Measurements from ENCODE around the gene CEP89. TPM values are rescaled to one million over a fixed set of nuclear protein-coding genes. Genes with fewer than 3 reads are reported as not detected.

Gene CEP89
- total RNA-seq, 1 experiment from 2014 or later, result 27.6 TPM

DNA sequence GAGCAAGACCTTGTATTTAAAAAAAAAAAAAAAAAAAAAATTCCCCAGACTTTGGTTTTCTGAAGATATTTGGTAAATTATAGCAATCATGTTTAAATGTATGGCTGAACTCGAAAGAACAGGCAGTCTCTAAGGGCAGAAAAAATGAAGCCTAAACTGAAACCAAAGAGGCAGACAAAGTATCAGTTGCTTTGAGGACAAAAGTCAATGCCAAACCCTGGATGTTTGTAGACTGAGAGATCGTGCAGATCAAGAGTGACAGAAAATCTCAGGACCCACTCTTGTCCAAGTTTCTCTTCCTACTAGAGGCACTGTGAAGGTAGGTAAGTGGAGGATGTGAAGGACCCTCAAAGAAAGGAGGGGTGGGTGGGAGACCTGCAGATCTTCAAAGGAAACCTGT, 91.1 kb downstream of the CEP89 start:
- no peak overlapping the region for H2AFZ ChIP-seq (ENCODE audit: low read depth, low read length, poor library complexity, severe bottlenecking)
- intact Hi-C loops (cut with micrococcal nuclease), result no loop called here
- no peaks in the 10 kb centered on the region for H3K27me3 ChIP-seq (ENCODE audit: insufficient read depth, low read length)
- H3K27ac ChIP-seq (ENCODE audit: low read depth, low read length), result no peak overlapping the region
- POLR2A ChIA-PET, result no interaction called here
- no peaks in the 10 kb centered on the region for H3K9me2 ChIP-seq (ENCODE audit: insufficient read depth)
- H3K4me3 ChIP-seq (replicated peaks in 1 of 2; ENCODE audit: low read depth in 1 of 2, low read length in 2 of 2), result no peak overlapping the region
- TF ChIP-seq SRF (IDR thresholded peaks at IDR 0.05; ENCODE audit: low read depth) (no peak), SP1 (IDR thresholded peaks at IDR 0.05; ENCODE audit: low read depth) (no peak), CBX3 (IDR thresholded peaks at IDR 0.05; ENCODE audit: low read depth) (no peak), SIN3A (IDR thresholded peaks at IDR 0.05; ENCODE audit: low read depth) (no peak), EGR1 (IDR thresholded peaks at IDR 0.05; ENCODE audit: low read depth) (no peak), JUND (IDR thresholded peaks at IDR 0.05) (no peak), EZH2phosphoT487 (IDR thresholded peaks at IDR 0.05; ENCODE audit: borderline replicate concordance) (no peak)
- DNase-seq (ENCODE audit: low read depth, low spot score) (no peak), ATAC-seq (no peak)
- H3K36me3 ChIP-seq (ENCODE audit: control insufficient read depth in 1 of 2, insufficient read depth in 2 of 2, low read length in 2 of 2), result no peaks in the 10 kb centered on the region
- H3K4me2 ChIP-seq (ENCODE audit: low read length), result no peak overlapping the region
- H4K20me1 ChIP-seq (ENCODE audit: insufficient read depth), result no peaks in the 10 kb centered on the region
- RAD21 ChIA-PET (ENCODE audit: low non-redundant PET in 1 of 2, low total read pairs in 2 of 2, uncharacterized antibody in 2 of 2, unreplicated experiment in 2 of 2), result no interaction called here
- BruUV-seq (replicated peaks), result no TSS peak
- no peaks in the 10 kb centered on the region for H3K79me2 ChIP-seq (ENCODE audit: insufficient read depth, low read length)
- no peaks in the 10 kb centered on the region for H3K9me3 ChIP-seq (ENCODE audit: control insufficient read depth in 1 of 2, insufficient read depth in 1 of 2, low read depth in 1 of 2, low read length in 2 of 2)
- no peak overlapping the region for H3K9ac ChIP-seq (ENCODE audit: low read length)
- CTCF ChIA-PET, result no interaction called here
- H3K4me1 ChIP-seq (ENCODE audit: control insufficient read depth in 1 of 2, insufficient read depth in 2 of 2, low read length in 2 of 2), result no peaks in the 10 kb centered on the region

DNA sequence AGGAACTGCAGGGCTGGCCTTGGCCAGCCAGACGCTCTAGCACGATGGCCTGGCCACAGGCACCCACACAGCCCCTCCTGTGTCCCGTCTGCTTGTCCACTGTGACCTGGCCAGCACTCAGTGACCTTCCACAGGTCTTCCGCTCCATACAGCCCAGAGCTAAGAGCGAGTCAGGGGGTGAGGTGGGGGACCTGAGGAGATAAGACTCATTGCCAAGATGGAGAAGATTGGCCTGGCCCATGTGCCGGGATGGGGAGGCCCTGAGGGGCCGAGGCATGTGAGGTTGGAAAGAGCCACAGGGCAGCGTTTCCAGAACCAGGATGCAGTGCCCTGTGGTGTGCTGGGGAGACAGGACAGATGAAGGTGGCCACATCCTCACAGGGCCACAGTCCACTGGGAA, 92.0 kb downstream of the CEP89 start:
- no peak overlapping the region for H3K4me3 ChIP-seq (replicated peaks in 1 of 2; ENCODE audit: low read depth in 1 of 2, low read length in 2 of 2)
- ATAC-seq (no peak), DNase-seq (ENCODE audit: low read depth, low spot score) (no peak)
- RAD21 ChIA-PET (ENCODE audit: low non-redundant PET in 1 of 2, low total read pairs in 2 of 2, uncharacterized antibody in 2 of 2, unreplicated experiment in 2 of 2), result no interaction called here
- H3K9me3 ChIP-seq (ENCODE audit: control insufficient read depth in 1 of 2, insufficient read depth in 1 of 2, low read depth in 1 of 2, low read length in 2 of 2), result no peaks in the 10 kb centered on the region
- CTCF ChIA-PET, result no interaction called here
- no peaks in the 10 kb centered on the region for H3K27me3 ChIP-seq (ENCODE audit: insufficient read depth, low read length)
- no peaks in the 10 kb centered on the region for H3K79me2 ChIP-seq (ENCODE audit: insufficient read depth, low read length)
- no peaks in the 10 kb centered on the region for H3K9me2 ChIP-seq (ENCODE audit: insufficient read depth)
- no peaks in the 10 kb centered on the region for H3K4me1 ChIP-seq (ENCODE audit: control insufficient read depth in 1 of 2, insufficient read depth in 2 of 2, low read length in 2 of 2)
- no peak overlapping the region for H3K9ac ChIP-seq (ENCODE audit: low read length)
- TF ChIP-seq EZH2phosphoT487 (IDR thresholded peaks at IDR 0.05; ENCODE audit: borderline replicate concordance) (no peak), EZH2 (IDR thresholded peaks at IDR 0.05) (no peak), EGR1 (IDR thresholded peaks at IDR 0.05; ENCODE audit: low read depth) (no peak), YY1 (IDR thresholded peaks at IDR 0.05; ENCODE audit: extremely low read depth, insufficient replicate concordance, low read depth, low read length) (no peak), ELF1 (IDR thresholded peaks at IDR 0.05; ENCODE audit: borderline replicate concordance, low read depth) (no peak), SP1 (IDR thresholded peaks at IDR 0.05; ENCODE audit: low read depth) (no peak), FOSL1 (IDR thresholded peaks at IDR 0.05; ENCODE audit: low read depth) (no peak), REST (IDR thresholded peaks at IDR 0.05; ENCODE audit: low read depth) (no peak), RAD21 (IDR thresholded peaks at IDR 0.05; ENCODE audit: low read depth) (no peak), ZNF274 (IDR thresholded peaks at IDR 0.05; ENCODE audit: low read depth, low read length) (no peak), CEBPB (IDR thresholded peaks at IDR 0.05; ENCODE audit: low read depth) (no peak), CBX3 (IDR thresholded peaks at IDR 0.05; ENCODE audit: low read depth) (no peak)
- TF ChIP-seq, protein P1, sequence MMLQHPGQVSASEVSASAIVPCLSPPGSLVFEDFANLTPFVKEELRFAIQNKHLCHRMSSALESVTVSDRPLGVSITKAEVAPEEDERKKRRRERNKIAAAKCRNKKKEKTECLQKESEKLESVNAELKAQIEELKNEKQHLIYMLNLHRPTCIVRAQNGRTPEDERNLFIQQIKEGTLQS (IDR thresholded peaks at IDR 0.05), result no peak
- TF ChIP-seq, protein P2, sequence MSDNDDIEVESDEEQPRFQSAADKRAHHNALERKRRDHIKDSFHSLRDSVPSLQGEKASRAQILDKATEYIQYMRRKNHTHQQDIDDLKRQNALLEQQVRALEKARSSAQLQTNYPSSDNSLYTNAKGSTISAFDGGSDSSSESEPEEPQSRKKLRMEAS (IDR thresholded peaks at IDR 0.05), result no peak
- no peaks in the 10 kb centered on the region for H4K20me1 ChIP-seq (ENCODE audit: insufficient read depth)
- H3K27ac ChIP-seq (ENCODE audit: low read depth, low read length), result no peak overlapping the region
- intact Hi-C loops (cut with micrococcal nuclease), result no loop called here
- no peak overlapping the region for H2AFZ ChIP-seq (ENCODE audit: low read depth, low read length, poor library complexity, severe bottlenecking)
- no peaks in the 10 kb centered on the region for H3K36me3 ChIP-seq (ENCODE audit: control insufficient read depth in 1 of 2, insufficient read depth in 2 of 2, low read length in 2 of 2)
- H3K4me2 ChIP-seq (ENCODE audit: low read length), result no peak overlapping the region
- POLR2A ChIA-PET, result no interaction called here
- BruUV-seq (replicated peaks), result no TSS peak

Measured in HCT116 (cell line).